Immature natural killer cell (primary cell): Measurements from ENCODE around the gene HIVEP1. TPM values are rescaled to one million over a fixed set of nuclear protein-coding genes. Genes with fewer than 3 reads are reported as not detected.

ENCODE experiments used
- DNase-seq, 3 donors: peaks; one replicate each; pipeline ENCODE4 v3.0.0; 2022; ENCODE audit warnings: mixed read lengths in 1 of 3
- H3K27ac Mint-ChIP-seq, 6 donors: one replicate each; pipeline ENCODE4 v1.8.0; 2020; ENCODE audit warnings: mixed read lengths in 6 of 6, mild to moderate bottlenecking in 5 of 6, inconsistent platforms in 4 of 6, moderate library complexity in 3 of 6
- H3K27me3 Mint-ChIP-seq, 3 donors: one replicate each; pipeline ENCODE4 v1.8.0; 2020 to 2021; ENCODE audit warnings: low read depth in 3 of 3, mild to moderate bottlenecking in 3 of 3, mixed read lengths in 3 of 3, moderate library complexity in 3 of 3, inconsistent platforms in 1 of 3
- H3K36me3 Mint-ChIP-seq, 3 donors: one replicate each; pipeline ENCODE4 v1.8.0; 2020; ENCODE audit warnings: mixed read lengths in 3 of 3, inconsistent platforms in 2 of 3, mild to moderate bottlenecking in 2 of 3
- H3K4me1 Mint-ChIP-seq, 2 donors: one replicate each; pipeline ENCODE4 v1.8.0; 2020; ENCODE audit warnings: inconsistent platforms in 2 of 2, mild to moderate bottlenecking in 2 of 2, mixed read lengths in 2 of 2, moderate library complexity in 1 of 2
- H3K4me3 Mint-ChIP-seq, 5 donors: one replicate each; pipeline ENCODE4 v1.8.0; 2020; ENCODE audit warnings: mild to moderate bottlenecking in 5 of 5, mixed read lengths in 5 of 5, inconsistent platforms in 3 of 5, moderate library complexity in 3 of 5
- H3K9me3 Mint-ChIP-seq, 6 donors: one replicate each; pipeline ENCODE4 v1.8.0; 2020; ENCODE audit warnings: mild to moderate bottlenecking in 6 of 6, mixed read lengths in 6 of 6, inconsistent platforms in 4 of 6, moderate library complexity in 3 of 6
- polyA plus RNA-seq, 3 donors: library from polyadenylated mRNA; unstranded; fragments of 300-500 nt; fragmentation: Illumina TruSeq; gene quantifications; one replicate each; pipeline ENCODE4 v1.2.3, GENCODE V29; 2021

The HIVEP1 gene
- polyA plus RNA-seq, 3 donors from 2014 or later: 1.9 to 5.5 TPM; not detected in 1

DNA sequence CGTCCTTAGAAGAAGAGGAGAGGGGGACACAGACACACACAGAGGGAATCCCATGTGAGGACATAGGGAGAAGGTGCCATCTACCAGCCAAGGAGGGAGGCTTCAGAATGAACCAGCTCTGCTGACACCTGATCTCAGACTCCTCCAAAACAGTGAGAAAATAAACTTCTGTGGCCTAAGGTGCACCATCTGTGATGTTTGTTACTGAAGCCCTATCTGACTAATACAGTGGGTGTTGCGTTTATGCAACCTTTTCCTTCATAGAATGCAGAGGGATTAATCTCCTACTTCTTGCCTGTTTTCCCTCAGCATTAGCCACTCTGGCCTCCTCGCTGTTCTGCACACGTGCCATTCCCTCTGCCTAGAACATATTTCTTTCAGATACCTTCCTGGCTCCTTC is 196.6 kb downstream of the HIVEP1 start:
- H3K36me3 Mint-ChIP-seq: no peaks in the 10 kb centered on the region
- no peak overlapping the region for H3K27ac Mint-ChIP-seq

More for the DNA sequence above, 196.6 kb downstream of the HIVEP1 start:
- no peak for DNase-seq
- Mint-ChIP-seq H3K4me1 (no peaks in the 10 kb centered on the region), H3K4me3 (no peak overlapping the region), H3K9me3 (no peaks in the 10 kb centered on the region), H3K27me3 (peaks cover 0 to 6% (median 0%) of the 10 kb centered on the region in 3 donors)

Other genes with a start within 250 kb of the HIVEP1 start
- not detected for gene ADTRP, start 233.5 kb upstream of the HIVEP1 start, polyA plus RNA-seq